Muscle of leg (tissue), 11 donors: Measurements from ENCODE around the gene SOD3. TPM values are rescaled to one million over a fixed set of nuclear protein-coding genes. Genes with fewer than 3 reads are reported as not detected.

Experiments used
- DNase-seq: peaks from one replicate; pipeline ENCODE4 v3.0.0; 2013
- H3K27ac ChIP-seq: one replicate; pipeline ENCODE4 v1.5.1; 2013; ENCODE audit warnings: mild to moderate bottlenecking, low read length, control low read depth
- H3K27me3 ChIP-seq: one replicate; pipeline ENCODE4 v1.6.1; 2013; ENCODE audit warnings: low read length; ENCODE audit not compliant: control insufficient read depth, insufficient read depth
- H3K36me3 ChIP-seq: one replicate; pipeline ENCODE4 v1.6.1; 2013; ENCODE audit warnings: low read length; ENCODE audit not compliant: control insufficient read depth, insufficient read depth
- H3K4me1 ChIP-seq: one replicate; pipeline ENCODE4 v1.6.1; 2013; ENCODE audit warnings: low read length; ENCODE audit not compliant: control insufficient read depth, insufficient read depth
- H3K4me3 ChIP-seq: one replicate; pipeline ENCODE4 v1.5.1; 2013; ENCODE audit warnings: low read length, control low read depth
- H3K9me3 ChIP-seq: replicated peaks from 2 replicates; pipeline ENCODE4 v1.6.1; 2013; ENCODE audit warnings: low read depth, low read length; ENCODE audit not compliant: control insufficient read depth
- WGBS: methylation state at CpG from one replicate; pipeline ENCODE4 v1.1.5; 2013; ENCODE audit warnings: missing lambda C conversion rate; ENCODE audit not compliant: insufficient coverage; 5-methylcytosine and 5-hydroxymethylcytosine counted together
- polyA plus RNA-seq, 8 donors: library from polyadenylated mRNA; unstranded; fragments of 120-200 nt; gene quantifications; one replicate each; pipeline versions ENCODE4 v1.2.1 to v1.2.3, GENCODE V29; 2013; ENCODE audit warnings: inconsistent platforms in 1 of 8, low replicate concordance in 1 of 8; ENCODE audit not compliant: insufficient read length in 8 of 8, insufficient read depth in 1 of 8
- total RNA-seq: library from RNA; stranded (reverse); fragments of 120-200 nt; gene quantifications from one replicate; pipeline ENCODE4 v1.2.4, GENCODE V29; 2013

The SOD3 gene
- total and polyA plus RNA-seq, 9 donors = 9.1 to 33.4 (median 26.2) TPM

GRCh38 chr4:24809815-24810405 is 14.5 kb downstream of the SOD3 start:
- DNase-seq = no peak
- peaks cover 2% of the 10 kb centered on the region for H3K9me3 ChIP-seq
- WGBS = 97% methylated on average over 5 of the region's 6 CpGs

GRCh38 chr4:24810871-24811631 is 15.7 kb downstream of the SOD3 start:
- no peaks in the 10 kb centered on the region for H3K27me3 ChIP-seq
- peaks cover 8% of the 10 kb centered on the region for H3K36me3 ChIP-seq
- no peak overlapping the region for H3K4me3 ChIP-seq
- H3K4me1 ChIP-seq = no peaks in the 10 kb centered on the region
- H3K27ac ChIP-seq = no peak overlapping the region
- H3K9me3 ChIP-seq = peaks cover 2% of the 10 kb centered on the region
- WGBS = 85% methylated on average over 5 of the region's 6 CpGs
- DNase-seq = peak; percentile 55

More at GRCh38 chr4:24809815-24810405, 14.5 kb downstream of the SOD3 start:
- H3K4me3 ChIP-seq = no peak overlapping the region
- no peaks in the 10 kb centered on the region for H3K4me1 ChIP-seq
- no peaks in the 10 kb centered on the region for H3K27me3 ChIP-seq
- H3K27ac ChIP-seq = no peak overlapping the region
- peaks cover 8% of the 10 kb centered on the region for H3K36me3 ChIP-seq

- Histone ChIP-seq H3K27ac (no peak overlapping the region), H3K36me3 (peaks cover 16% of the 10 kb centered on the region), H3K27me3 (no peaks in the 10 kb centered on the region), H3K9me3 (peaks cover 2% of the 10 kb centered on the region), H3K4me3 (no peak overlapping the region), H3K4me1 (no peaks in the 10 kb centered on the region)
- no CpG with 5 or more reads among the region's 2 CpGs for WGBS
- no peak for DNase-seq
These were observed 18.4 kb downstream of the SOD3 start for GRCh38 chr4:24813732-24814131.

GRCh38 chr4:24816797-24817196 is 21.4 kb downstream of the SOD3 start:
- Histone ChIP-seq H3K27me3 (no peaks in the 10 kb centered on the region), H3K4me3 (no peak overlapping the region), H3K27ac (no peak overlapping the region), H3K9me3 (peaks cover 2% of the 10 kb centered on the region), H3K36me3 (peaks cover 19% of the 10 kb centered on the region), H3K4me1 (no peaks in the 10 kb centered on the region)
- WGBS = 85% methylated on average over 18 of the region's 18 CpGs
- no peak for DNase-seq

- no peaks in the 10 kb centered on the region for H3K9me3 ChIP-seq
- H3K4me1 ChIP-seq = no peaks in the 10 kb centered on the region
- no peak overlapping the region for H3K27ac ChIP-seq
- no peak overlapping the region for H3K4me3 ChIP-seq
- DNase-seq = no peak
- peaks cover 19% of the 10 kb centered on the region for H3K36me3 ChIP-seq
- no peaks in the 10 kb centered on the region for H3K27me3 ChIP-seq
These were observed 25.2 kb downstream of the SOD3 start for GRCh38 chr4:24820541-24820940.

GRCh38 chr4:24824720-24825119 is 29.3 kb downstream of the SOD3 start:
- Histone ChIP-seq H3K27ac (no peak overlapping the region), H3K4me3 (no peak overlapping the region), H3K36me3 (peaks cover 6% of the 10 kb centered on the region), H3K9me3 (no peaks in the 10 kb centered on the region), H3K4me1 (no peaks in the 10 kb centered on the region), H3K27me3 (no peaks in the 10 kb centered on the region)
- 70% methylated on average over 3 of the region's 7 CpGs for WGBS
- DNase-seq = no peak

- no CpG with 5 or more reads among the region's 3 CpGs for WGBS
- H3K9me3 ChIP-seq = no peaks in the 10 kb centered on the region
- H3K27ac ChIP-seq = no peak overlapping the region
- no peak for DNase-seq
- no peaks in the 10 kb centered on the region for H3K4me1 ChIP-seq
- H3K27me3 ChIP-seq = no peaks in the 10 kb centered on the region
- H3K36me3 ChIP-seq = peaks cover 20% of the 10 kb centered on the region
- H3K4me3 ChIP-seq = no peak overlapping the region
These were observed 36.3 kb downstream of the SOD3 start for GRCh38 chr4:24831637-24832036.

- WGBS = no CpG with 5 or more reads among the region's 4 CpGs
These were observed 40.3 kb downstream of the SOD3 start for GRCh38 chr4:24835696-24836095.

GRCh38 chr4:24836661-24837242 is 41.4 kb downstream of the SOD3 start:
- WGBS = 83% methylated on average over 1 of the region's 6 CpGs
- H3K4me1 ChIP-seq = no peaks in the 10 kb centered on the region
- no peak overlapping the region for H3K4me3 ChIP-seq
- no peak overlapping the region for H3K27ac ChIP-seq
- no peaks in the 10 kb centered on the region for H3K27me3 ChIP-seq
- H3K9me3 ChIP-seq = peaks cover 3% of the 10 kb centered on the region
- H3K36me3 ChIP-seq = peaks cover 9% of the 10 kb centered on the region
- DNase-seq = no peak

More at GRCh38 chr4:24835696-24836095, 40.3 kb downstream of the SOD3 start:
- no peak overlapping the region for H3K27ac ChIP-seq
- no peaks in the 10 kb centered on the region for H3K4me1 ChIP-seq
- H3K4me3 ChIP-seq = no peak overlapping the region
- peaks cover 14% of the 10 kb centered on the region for H3K36me3 ChIP-seq
- H3K27me3 ChIP-seq = no peaks in the 10 kb centered on the region
- peaks cover 3% of the 10 kb centered on the region for H3K9me3 ChIP-seq
- no peak for DNase-seq

GRCh38 chr4:24837336-24837735 is 42.0 kb downstream of the SOD3 start:
- H3K36me3 ChIP-seq = peaks cover 9% of the 10 kb centered on the region
- WGBS = 77% methylated on average over 3 of the region's 7 CpGs

More at GRCh38 chr4:24837336-24837735, 42.0 kb downstream of the SOD3 start:
- Histone ChIP-seq H3K4me1 (no peaks in the 10 kb centered on the region), H3K27me3 (no peaks in the 10 kb centered on the region), H3K4me3 (no peak overlapping the region), H3K9me3 (peaks cover 3% of the 10 kb centered on the region), H3K27ac (no peak overlapping the region)
- DNase-seq = no peak
